HG02852 (cell line): ENCODE data around the gene TSC22D2.
A peak's percentile ranks its signal among the peaks of the same experiment; 100 is the strongest.

Experiments used
- ATAC-seq: cut with Tn5 transposase; IDR thresholded peaks from one replicate; pipeline ENCODE4 v1.9.1; 2021; ENCODE audit warnings: mild to moderate bottlenecking, moderate library complexity; ENCODE audit not compliant: unreplicated experiment

Gene TSC22D2

GRCh38 chr3:150408221-150409124 lies at the start of gene TSC22D2:
Gene TSC22D2 (plus strand): TSS chr3:150408298. CDS start chr3:150409351, 1,053 bp downstream.
- peak; percentile 63 for ATAC-seq

GRCh38 chr3:150359381-150359780 lies 48.7 kb upstream of the TSC22D2 start:
- ATAC-seq: no peak

GRCh38 chr3:150360966-150361365 lies 47.1 kb upstream of the TSC22D2 start:
- no peak for ATAC-seq

GRCh38 chr3:150362515-150363302 lies 45.4 kb upstream of the TSC22D2 start:
- ATAC-seq: no peak

GRCh38 chr3:150363420-150363819 lies 44.7 kb upstream of the TSC22D2 start:
- no peak for ATAC-seq

GRCh38 chr3:150365132-150365604 lies 42.9 kb upstream of the TSC22D2 start:
- ATAC-seq: no peak

- ATAC-seq: no peak
Measured at GRCh38 chr3:150367757-150368156, 40.3 kb upstream of the TSC22D2 start.

- ATAC-seq: no peak
Measured at GRCh38 chr3:150370122-150370602, 37.9 kb upstream of the TSC22D2 start.

GRCh38 chr3:150370999-150371398 lies 37.1 kb upstream of the TSC22D2 start:
- ATAC-seq: no peak

- ATAC-seq: no peak
Measured at GRCh38 chr3:150371741-150372254, 36.3 kb upstream of the TSC22D2 start.

- no peak for ATAC-seq
Measured at GRCh38 chr3:150372320-150372719, 35.8 kb upstream of the TSC22D2 start.

GRCh38 chr3:150372722-150373121 lies 35.4 kb upstream of the TSC22D2 start:
- no peak for ATAC-seq

- no peak for ATAC-seq
Measured at GRCh38 chr3:150373234-150373875, 34.7 kb upstream of the TSC22D2 start.

- ATAC-seq: no peak
Measured at GRCh38 chr3:150374975-150375374, 33.1 kb upstream of the TSC22D2 start.

GRCh38 chr3:150376001-150376848 lies 31.9 kb upstream of the TSC22D2 start:
- ATAC-seq: no peak

GRCh38 chr3:150377601-150378300 lies 30.3 kb upstream of the TSC22D2 start:
- ATAC-seq: no peak

- no peak for ATAC-seq
Measured at GRCh38 chr3:150378301-150378748, 29.8 kb upstream of the TSC22D2 start.

GRCh38 chr3:150379469-150379868 lies 28.6 kb upstream of the TSC22D2 start:
- ATAC-seq: no peak
